ENCODE data around the gene ACKR1.
A peak's percentile ranks its signal among the peaks of the same experiment; 100 is the strongest.

ACKR1 gene

DNA sequence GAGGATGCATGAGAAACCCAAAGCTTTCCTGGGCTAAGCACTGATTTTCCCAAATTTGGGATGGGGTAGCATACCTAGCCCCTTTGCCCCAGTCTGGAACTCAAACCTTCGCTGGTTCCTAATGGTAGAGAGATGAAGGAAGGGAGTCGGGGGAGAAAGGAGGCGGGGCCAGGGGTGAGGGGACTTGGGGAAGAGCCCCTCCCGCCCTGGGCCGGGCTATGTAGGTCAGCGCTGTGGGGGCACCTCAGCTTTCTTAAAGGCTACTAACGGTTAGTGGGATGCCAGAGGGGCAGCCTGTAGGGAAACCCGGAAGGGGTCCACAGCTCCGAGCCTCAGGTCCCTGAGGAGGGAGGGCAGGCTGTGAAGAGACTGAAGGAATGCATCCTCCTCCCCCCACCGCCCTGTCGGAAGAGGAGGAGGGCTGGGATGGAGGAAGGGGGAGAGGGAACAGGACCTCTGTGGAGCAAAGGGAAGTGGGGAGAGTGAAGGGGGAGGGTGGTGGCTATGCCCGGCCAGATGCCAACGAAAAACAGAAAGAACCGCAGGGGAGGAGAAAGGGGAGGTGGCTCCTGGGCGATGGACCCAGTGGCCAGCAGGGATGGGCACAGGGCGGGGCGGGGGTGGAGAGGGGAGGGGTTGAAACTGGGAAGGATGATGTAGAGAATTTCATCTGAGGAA is 31.9 kb upstream of the ACKR1 start:
- Histone ChIP-seq H2AFZ (ENCODE audit: low read length, unreplicated experiment) (no peak overlapping the region), H3K4me1 (ENCODE audit: control insufficient read depth, insufficient read depth, low read length, unreplicated experiment) (no peaks in the 10 kb centered on the region), H3K27ac (ENCODE audit: low read depth, low read length) (no peak overlapping the region), H3K36me3 (ENCODE audit: insufficient read depth, low read length) (no peaks in the 10 kb centered on the region), H3K27me3 (ENCODE audit: insufficient read depth, low read length) (peaks cover 91% of the 10 kb centered on the region), H3K4me3 (ENCODE audit: low read depth, low read length) (peak overlapping the region; percentile 66), H3K79me2 (ENCODE audit: control insufficient read depth, insufficient read depth, low read length, unreplicated experiment) (no peaks in the 10 kb centered on the region)

DNA sequence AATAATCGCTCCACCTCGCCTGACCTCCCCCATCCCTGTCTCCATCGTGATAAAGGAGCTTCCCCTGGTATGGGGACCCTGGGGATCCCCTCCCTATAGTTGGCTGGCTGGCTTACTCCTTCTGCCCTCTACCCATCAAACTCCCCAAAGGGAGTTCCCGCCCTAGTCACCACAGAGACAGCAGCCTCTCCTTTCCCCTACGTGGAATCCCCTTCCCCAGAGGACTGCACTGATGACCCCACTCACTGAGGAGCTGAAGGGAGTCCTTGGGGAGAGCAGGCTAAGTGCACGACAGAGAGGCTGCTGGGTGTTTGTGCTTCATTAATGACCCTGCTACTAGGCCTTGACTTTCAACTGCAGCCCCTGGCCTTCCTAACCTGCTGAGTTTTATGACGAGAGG is 31.4 kb upstream of the ACKR1 start:
- Histone ChIP-seq H3K36me3 (ENCODE audit: insufficient read depth, low read length) (no peaks in the 10 kb centered on the region), H3K27me3 (ENCODE audit: insufficient read depth, low read length) (peaks cover 91% of the 10 kb centered on the region), H3K4me3 (ENCODE audit: low read depth, low read length) (no peak overlapping the region), H3K79me2 (ENCODE audit: control insufficient read depth, insufficient read depth, low read length, unreplicated experiment) (no peaks in the 10 kb centered on the region), H3K4me1 (ENCODE audit: control insufficient read depth, insufficient read depth, low read length, unreplicated experiment) (no peaks in the 10 kb centered on the region), H3K27ac (ENCODE audit: low read depth, low read length) (no peak overlapping the region), H2AFZ (ENCODE audit: low read length, unreplicated experiment) (no peak overlapping the region)

DNA sequence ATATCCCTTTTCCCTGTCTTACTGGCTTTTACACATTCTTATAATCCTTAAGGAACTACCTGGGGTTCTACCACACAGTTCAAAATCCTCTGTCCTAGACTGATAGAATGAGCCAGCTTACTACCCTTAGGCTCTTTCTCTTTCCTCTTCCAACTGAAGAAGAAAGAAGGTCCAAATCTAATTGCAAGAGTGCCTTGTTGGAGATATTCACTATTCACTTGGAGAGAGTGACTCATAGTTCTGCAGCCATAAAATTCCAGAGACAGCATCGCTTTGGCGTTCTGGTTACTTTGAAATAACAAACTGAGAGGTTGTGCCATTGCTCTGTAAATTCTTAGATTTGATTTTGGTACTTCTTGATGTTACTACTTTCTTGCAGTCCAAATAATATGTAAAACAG is 29.1 kb upstream of the ACKR1 start:
- Histone ChIP-seq H2AFZ (ENCODE audit: low read length, unreplicated experiment) (no peak overlapping the region), H3K36me3 (ENCODE audit: insufficient read depth, low read length) (no peaks in the 10 kb centered on the region), H3K4me1 (ENCODE audit: control insufficient read depth, insufficient read depth, low read length, unreplicated experiment) (no peaks in the 10 kb centered on the region), H3K27me3 (ENCODE audit: insufficient read depth, low read length) (peaks cover 91% of the 10 kb centered on the region), H3K79me2 (ENCODE audit: control insufficient read depth, insufficient read depth, low read length, unreplicated experiment) (no peaks in the 10 kb centered on the region), H3K4me3 (ENCODE audit: low read depth, low read length) (no peak overlapping the region), H3K27ac (ENCODE audit: low read depth, low read length) (no peak overlapping the region)

DNA sequence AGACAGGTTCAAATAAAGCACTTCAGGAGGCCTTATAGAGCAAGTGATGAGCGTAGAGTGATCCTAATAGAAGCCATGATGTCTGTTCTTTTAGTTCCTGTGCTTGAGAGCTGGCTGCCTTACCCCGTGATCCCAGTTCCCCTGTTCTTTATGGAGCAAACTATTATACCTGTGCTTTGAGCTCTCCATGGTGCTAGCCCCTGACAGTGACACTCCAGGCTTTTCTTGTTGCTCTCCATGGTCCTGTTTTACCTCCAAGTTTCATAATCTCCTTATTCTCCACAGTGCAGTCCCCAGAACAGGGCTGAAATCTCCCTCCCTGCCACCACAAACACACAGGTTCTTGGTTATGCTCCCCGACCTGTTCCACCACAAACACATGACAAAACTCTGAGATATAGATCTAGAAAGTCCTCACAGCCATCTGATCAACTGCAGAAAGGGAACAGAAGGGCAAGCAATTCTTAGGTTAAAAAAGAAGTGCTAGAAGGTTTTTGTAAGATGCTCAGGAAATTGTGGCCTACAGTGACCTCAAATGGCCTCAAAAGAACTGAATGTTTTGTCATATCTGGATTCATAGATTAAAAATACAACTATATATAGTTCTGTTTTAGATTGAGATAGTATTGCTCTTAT is 27.3 kb upstream of the ACKR1 start:
- no peaks in the 10 kb centered on the region for H3K36me3 ChIP-seq (ENCODE audit: insufficient read depth, low read length)

DNA sequence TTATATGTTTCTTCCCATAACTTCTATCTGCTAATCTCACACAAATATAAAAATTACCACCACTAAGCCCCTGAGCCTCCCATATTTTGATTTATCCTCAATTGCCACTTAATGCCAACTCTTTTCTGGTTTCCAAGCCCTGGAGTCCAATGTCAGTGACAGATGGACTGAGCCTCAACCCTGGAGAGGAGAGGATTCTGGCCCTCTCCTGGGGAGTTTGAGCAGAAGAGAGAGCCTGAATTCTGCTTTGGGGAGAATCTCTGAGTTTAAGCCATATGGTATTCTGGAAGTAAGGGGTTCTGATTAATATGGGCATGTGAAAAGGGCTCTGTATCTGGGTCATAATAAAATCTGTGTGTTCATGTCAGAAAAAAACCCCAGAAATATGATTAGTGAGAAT is 24.8 kb upstream of the ACKR1 start:
- no peak overlapping the region for H2AFZ ChIP-seq (ENCODE audit: low read length, unreplicated experiment)
- no peaks in the 10 kb centered on the region for H3K79me2 ChIP-seq (ENCODE audit: control insufficient read depth, insufficient read depth, low read length, unreplicated experiment)
- no peak overlapping the region for H3K27ac ChIP-seq (ENCODE audit: low read depth, low read length)
- H3K4me1 ChIP-seq (ENCODE audit: control insufficient read depth, insufficient read depth, low read length, unreplicated experiment) = no peaks in the 10 kb centered on the region
- H3K36me3 ChIP-seq (ENCODE audit: insufficient read depth, low read length) = no peaks in the 10 kb centered on the region
- peaks cover 91% of the 10 kb centered on the region for H3K27me3 ChIP-seq (ENCODE audit: insufficient read depth, low read length)
- H3K4me3 ChIP-seq (ENCODE audit: low read depth, low read length) = no peak overlapping the region

More for the DNA sequence above, 27.3 kb upstream of the ACKR1 start:
- Histone ChIP-seq H3K27ac (ENCODE audit: low read depth, low read length) (no peak overlapping the region), H3K4me1 (ENCODE audit: control insufficient read depth, insufficient read depth, low read length, unreplicated experiment) (no peaks in the 10 kb centered on the region), H2AFZ (ENCODE audit: low read length, unreplicated experiment) (no peak overlapping the region), H3K4me3 (ENCODE audit: low read depth, low read length) (no peak overlapping the region), H3K27me3 (ENCODE audit: insufficient read depth, low read length) (peaks cover 91% of the 10 kb centered on the region), H3K79me2 (ENCODE audit: control insufficient read depth, insufficient read depth, low read length, unreplicated experiment) (no peaks in the 10 kb centered on the region)

DNA sequence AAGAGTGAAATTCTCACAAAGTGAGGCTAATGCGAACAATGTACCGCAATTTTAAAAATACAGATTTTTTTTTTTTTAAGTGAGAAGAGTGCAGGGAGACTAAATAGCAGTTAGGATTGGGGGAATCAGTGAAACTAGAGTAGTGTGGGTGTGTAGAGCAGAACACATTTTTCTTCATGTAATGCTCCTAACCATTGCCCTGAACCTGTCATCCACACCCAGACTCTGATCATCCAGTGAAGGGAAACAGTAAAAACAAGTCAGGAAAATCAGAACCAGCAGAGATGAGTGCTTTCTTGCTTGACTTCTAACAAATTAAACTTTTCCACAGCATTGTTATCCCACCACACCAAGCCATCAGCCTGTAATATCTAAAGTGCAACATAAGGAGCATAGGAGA is 24.2 kb upstream of the ACKR1 start:
- Histone ChIP-seq H2AFZ (ENCODE audit: low read length, unreplicated experiment) (no peak overlapping the region), H3K4me3 (ENCODE audit: low read depth, low read length) (no peak overlapping the region), H3K27ac (ENCODE audit: low read depth, low read length) (no peak overlapping the region), H3K36me3 (ENCODE audit: insufficient read depth, low read length) (no peaks in the 10 kb centered on the region), H3K27me3 (ENCODE audit: insufficient read depth, low read length) (peaks cover 91% of the 10 kb centered on the region), H3K4me1 (ENCODE audit: control insufficient read depth, insufficient read depth, low read length, unreplicated experiment) (no peaks in the 10 kb centered on the region), H3K79me2 (ENCODE audit: control insufficient read depth, insufficient read depth, low read length, unreplicated experiment) (no peaks in the 10 kb centered on the region)

DNA sequence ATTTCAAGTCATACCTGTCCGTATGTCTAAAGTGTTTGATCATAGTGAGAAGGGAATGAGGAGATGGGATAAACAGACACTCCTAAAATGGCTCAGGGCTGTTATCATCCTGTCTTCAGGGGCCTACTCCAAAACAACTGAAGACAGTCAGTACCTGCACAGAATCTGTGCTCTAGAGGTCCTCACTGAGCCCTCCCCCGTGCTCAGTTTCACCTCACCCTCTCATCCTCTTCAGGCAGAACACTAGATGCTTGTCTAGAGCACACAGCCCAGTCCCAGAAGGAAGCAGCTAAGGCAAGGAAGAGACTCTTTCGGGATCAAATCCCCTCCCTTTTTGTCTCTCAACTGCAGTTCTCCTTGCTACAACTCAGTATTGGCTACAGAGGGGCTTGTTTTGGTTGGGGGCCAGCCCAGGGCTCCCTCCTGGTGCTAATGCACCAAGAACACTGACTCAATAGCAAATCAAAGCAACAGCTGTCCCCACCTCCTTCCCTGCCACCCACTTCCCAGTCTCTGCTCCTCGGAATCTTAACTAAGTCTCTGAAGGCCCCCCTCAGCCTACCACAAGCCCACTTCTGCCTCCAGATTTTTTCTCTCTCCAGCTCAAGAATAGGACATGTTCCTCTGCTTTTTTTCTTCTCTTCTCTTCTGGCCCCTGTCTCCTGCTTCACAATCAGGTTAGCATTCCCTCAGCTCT is 23.2 kb upstream of the ACKR1 start:
- no peaks in the 10 kb centered on the region for H3K4me1 ChIP-seq (ENCODE audit: control insufficient read depth, insufficient read depth, low read length, unreplicated experiment)

DNA sequence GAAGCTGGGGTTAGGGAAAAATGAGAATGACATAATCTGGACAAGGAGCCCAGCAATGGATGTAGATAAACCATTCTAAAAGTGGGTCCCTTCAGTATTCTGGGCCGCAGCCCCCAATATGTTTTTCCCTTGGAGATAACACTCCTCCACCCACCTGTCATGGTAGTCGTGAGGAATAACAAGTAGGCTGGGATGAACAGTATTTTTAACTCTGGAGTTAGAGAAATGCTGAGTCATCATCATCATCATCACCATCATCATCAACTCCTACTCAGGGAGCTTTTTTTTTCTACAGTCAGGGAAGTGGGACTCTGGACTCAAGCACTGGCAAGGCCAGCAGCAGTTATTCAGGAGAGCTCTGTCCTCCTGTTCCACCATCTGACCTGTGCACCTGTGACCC is 20.5 kb upstream of the ACKR1 start:
- Histone ChIP-seq H3K4me3 (ENCODE audit: low read depth, low read length) (no peak overlapping the region), H3K36me3 (ENCODE audit: insufficient read depth, low read length) (no peaks in the 10 kb centered on the region), H3K79me2 (ENCODE audit: control insufficient read depth, insufficient read depth, low read length, unreplicated experiment) (no peaks in the 10 kb centered on the region), H2AFZ (ENCODE audit: low read length, unreplicated experiment) (no peak overlapping the region), H3K27ac (ENCODE audit: low read depth, low read length) (no peak overlapping the region), H3K4me1 (ENCODE audit: control insufficient read depth, insufficient read depth, low read length, unreplicated experiment) (no peaks in the 10 kb centered on the region), H3K27me3 (ENCODE audit: insufficient read depth, low read length) (peaks cover 100% of the 10 kb centered on the region)

More for the DNA sequence above, 23.2 kb upstream of the ACKR1 start:
- peaks cover 91% of the 10 kb centered on the region for H3K27me3 ChIP-seq (ENCODE audit: insufficient read depth, low read length)
- H3K36me3 ChIP-seq (ENCODE audit: insufficient read depth, low read length) = no peaks in the 10 kb centered on the region
- H2AFZ ChIP-seq (ENCODE audit: low read length, unreplicated experiment) = no peak overlapping the region
- H3K4me3 ChIP-seq (ENCODE audit: low read depth, low read length) = no peak overlapping the region
- no peaks in the 10 kb centered on the region for H3K79me2 ChIP-seq (ENCODE audit: control insufficient read depth, insufficient read depth, low read length, unreplicated experiment)
- H3K27ac ChIP-seq (ENCODE audit: low read depth, low read length) = no peak overlapping the region

DNA sequence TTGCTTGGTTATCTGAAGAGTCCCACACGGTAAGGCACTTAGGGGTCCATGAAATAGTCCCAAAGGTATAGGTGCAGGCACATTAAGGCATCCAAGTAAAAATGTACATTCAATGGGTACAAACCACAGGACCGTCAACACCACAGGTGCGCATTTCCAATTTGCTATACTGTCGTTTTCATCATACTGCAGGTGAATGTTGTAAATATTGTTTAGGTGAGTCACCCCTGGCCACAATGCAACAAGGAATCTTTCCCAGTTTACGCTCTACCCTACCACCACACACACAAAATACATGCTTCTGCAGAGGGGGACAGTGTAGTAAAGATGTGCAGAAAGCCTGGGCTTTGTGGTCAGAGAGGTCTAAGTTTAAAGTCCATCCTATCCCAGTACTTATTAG is 19.6 kb upstream of the ACKR1 start:
- Histone ChIP-seq H3K4me3 (ENCODE audit: low read depth, low read length) (no peak overlapping the region), H2AFZ (ENCODE audit: low read length, unreplicated experiment) (no peak overlapping the region), H3K27ac (ENCODE audit: low read depth, low read length) (no peak overlapping the region), H3K79me2 (ENCODE audit: control insufficient read depth, insufficient read depth, low read length, unreplicated experiment) (no peaks in the 10 kb centered on the region), H3K4me1 (ENCODE audit: control insufficient read depth, insufficient read depth, low read length, unreplicated experiment) (no peaks in the 10 kb centered on the region), H3K36me3 (ENCODE audit: insufficient read depth, low read length) (no peaks in the 10 kb centered on the region), H3K27me3 (ENCODE audit: insufficient read depth, low read length) (peaks cover 100% of the 10 kb centered on the region)

DNA sequence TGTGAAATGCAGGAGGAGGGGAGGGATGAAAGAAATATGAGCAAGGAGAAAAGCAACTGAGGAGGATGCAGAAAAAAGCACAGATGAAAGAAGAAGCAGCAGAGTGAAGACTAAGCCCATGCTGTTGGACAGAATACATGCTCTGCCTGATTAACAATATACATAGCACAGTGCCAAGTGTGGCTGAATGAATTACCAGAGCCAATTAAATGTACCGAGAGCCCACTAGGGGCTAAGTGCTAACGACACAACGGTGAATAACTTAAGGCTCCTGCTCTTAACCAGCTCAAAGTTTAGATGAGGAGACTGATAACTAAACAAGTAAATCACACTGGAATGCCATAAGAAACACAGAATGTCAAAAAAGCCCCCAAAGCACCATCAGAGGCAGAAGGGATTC is 17.6 kb upstream of the ACKR1 start:
- no peak overlapping the region for H3K4me3 ChIP-seq (ENCODE audit: low read depth, low read length)
- H3K79me2 ChIP-seq (ENCODE audit: control insufficient read depth, insufficient read depth, low read length, unreplicated experiment) = no peaks in the 10 kb centered on the region
- no peaks in the 10 kb centered on the region for H3K36me3 ChIP-seq (ENCODE audit: insufficient read depth, low read length)
- no peaks in the 10 kb centered on the region for H3K4me1 ChIP-seq (ENCODE audit: control insufficient read depth, insufficient read depth, low read length, unreplicated experiment)
- no peak overlapping the region for H3K27ac ChIP-seq (ENCODE audit: low read depth, low read length)
- H3K27me3 ChIP-seq (ENCODE audit: insufficient read depth, low read length) = peaks cover 100% of the 10 kb centered on the region
- H2AFZ ChIP-seq (ENCODE audit: low read length, unreplicated experiment) = no peak overlapping the region

All from ACC112 (cell line).